Measurements from ENCODE around the gene BRD7.
"Not testable (repeated sequence)": the region's sequence is repeated elsewhere in the genome, so short reads cannot be mapped to it uniquely, and the experiment has no call there.

The BRD7 gene

GRCh38 chr16:50354629-50355456 is 13.9 kb downstream of the BRD7 start:
- peak; percentile 59 for DNase-seq

- DNase-seq, result no peak
These were observed 14.7 kb downstream of the BRD7 start for GRCh38 chr16:50354082-50354481.

- no peak for DNase-seq
These were observed 16.8 kb downstream of the BRD7 start for GRCh38 chr16:50351952-50352351.

GRCh38 chr16:50351116-50351515 is 17.7 kb downstream of the BRD7 start:
- DNase-seq, result no peak

- DNase-seq, result not testable (repeated sequence)
These were observed 23.6 kb downstream of the BRD7 start for GRCh38 chr16:50345210-50345609.

GRCh38 chr16:50343566-50343965 is 25.2 kb downstream of the BRD7 start:
- DNase-seq, result not testable (repeated sequence)

- DNase-seq, result no peak
These were observed 28.2 kb downstream of the BRD7 start for GRCh38 chr16:50340578-50340977.

GRCh38 chr16:50338371-50339231 is 30.2 kb downstream of the BRD7 start:
- peak; percentile 35 for DNase-seq

- DNase-seq, result no peak
These were observed 31.9 kb downstream of the BRD7 start for GRCh38 chr16:50336884-50337283.

GRCh38 chr16:50335196-50335958 is 33.4 kb downstream of the BRD7 start:
- peak; percentile 42 for DNase-seq

GRCh38 chr16:50334106-50334975 is 34.4 kb downstream of the BRD7 start:
- DNase-seq, result no peak

GRCh38 chr16:50332599-50332998 is 36.2 kb downstream of the BRD7 start:
- no peak for DNase-seq

- DNase-seq, result no peak
These were observed 37.2 kb downstream of the BRD7 start for GRCh38 chr16:50331570-50331969.

- DNase-seq, result no peak
These were observed 39.2 kb downstream of the BRD7 start for GRCh38 chr16:50329446-50330189.

- peak; percentile 82 for DNase-seq
These were observed 41.8 kb downstream of the BRD7 start for GRCh38 chr16:50326835-50327465.

GRCh38 chr16:50326264-50326663 is 42.5 kb downstream of the BRD7 start:
- DNase-seq, result no peak

GRCh38 chr16:50324345-50324744 is 44.4 kb downstream of the BRD7 start:
- DNase-seq, result no peak

- DNase-seq, result peak; percentile 35
These were observed 45.3 kb downstream of the BRD7 start for GRCh38 chr16:50323335-50324011.

- DNase-seq, result no peak
These were observed 46.5 kb downstream of the BRD7 start for GRCh38 chr16:50322333-50322732.

GRCh38 chr16:50320310-50320709 is 48.5 kb downstream of the BRD7 start:
- no peak for DNase-seq
